Activated CD4-positive, alpha-beta T cell treated with anti-CD3 and anti-CD28 coated beads, Interleukin-2, amount 10 ng/mL, durations not matched to agents 7 days and 5 days (primary cell): ENCODE results near the gene UBE2E1. TPM values are rescaled to one million over a fixed set of nuclear protein-coding genes. Genes with fewer than 3 reads are reported as not detected.

Source experiments
- CTCF ChIA-PET: fragments of 350-600 bp; sonication (Branson Sonifier 250); formaldehyde crosslinking; loops from one replicate; lab custom pipeline; 2021; ENCODE audit warnings: antibody characterized with exemption; lab: Charles Lee
- POLR2A ChIA-PET: fragments of 350-600 bp; sonication (Branson Sonifier 250); formaldehyde crosslinking; loops from one replicate; lab custom pipeline; 2021; ENCODE audit warnings: antibody characterized with exemption; lab: Charles Lee
- DNase-seq: peaks from one replicate; pipeline ENCODE4 v3.0.0-alpha.2; 2020
- H3K27ac Mint-ChIP-seq: one replicate; pipeline ENCODE4 v1.8.0; 2021; ENCODE audit warnings: mild to moderate bottlenecking, moderate library complexity, mixed read lengths
- H3K27me3 Mint-ChIP-seq: one replicate; pipeline ENCODE4 v1.8.0; 2021; ENCODE audit warnings: mixed read lengths
- H3K36me3 Mint-ChIP-seq: one replicate; pipeline ENCODE4 v1.8.0; 2021; ENCODE audit warnings: low read depth, mixed read lengths
- H3K4me1 Mint-ChIP-seq: one replicate; pipeline ENCODE4 v1.8.0; 2021; ENCODE audit warnings: mixed read lengths
- H3K4me3 Mint-ChIP-seq: one replicate; pipeline ENCODE4 v1.8.0; 2021; ENCODE audit warnings: mild to moderate bottlenecking, moderate library complexity, mixed read lengths
- H3K9me3 Mint-ChIP-seq: one replicate; pipeline ENCODE4 v1.8.0; 2021; ENCODE audit warnings: mixed read lengths
- total RNA-seq, 2 experiments: library from RNA; stranded (reverse); gene quantifications; one replicate each; pipeline ENCODE4 v1.2.3, GENCODE V29; 2021

Gene UBE2E1
- total RNA-seq, 2 experiments from 2014 or later, result 65.5 to 66.1 TPM

DNA sequence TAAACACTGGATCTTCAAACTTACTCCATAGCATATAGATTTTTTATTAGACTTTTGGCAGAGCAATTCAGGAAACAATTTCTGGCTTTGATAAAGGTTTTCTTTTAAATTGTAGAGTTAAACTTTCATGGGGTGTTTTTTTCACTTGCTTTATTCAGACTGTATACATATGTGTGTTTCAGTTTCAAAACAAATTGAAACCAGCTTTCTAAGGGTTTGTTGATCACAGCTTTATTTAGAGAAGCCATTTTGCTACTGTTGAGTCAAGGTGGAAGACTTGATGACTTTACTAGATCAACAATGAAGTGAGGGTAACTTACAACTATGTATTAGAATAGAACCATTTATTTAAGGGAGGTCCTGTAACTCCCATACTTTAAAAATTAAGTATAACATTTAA, 6.2 kb downstream of the UBE2E1 start:
- POLR2A ChIA-PET, result interaction anchor here (2.2 kb wide), 1 partner anchor 105 kb away, joined by 6 read pairs; the partner anchor contains the start of genes NKIRAS1 and RPL15
- Mint-ChIP-seq H3K4me1 (peaks cover 65% of the 10 kb centered on the region), H3K9me3 (no peaks in the 10 kb centered on the region), H3K27ac (peak overlapping the region; percentile 96), H3K36me3 (peaks cover 54% of the 10 kb centered on the region), H3K4me3 (peak overlapping the region; percentile 83), H3K27me3 (no peaks in the 10 kb centered on the region)
- CTCF ChIA-PET, result interaction anchor here (1.2 kb wide), 1 partner anchor 20 kb away, joined by 3 read pairs; no protein-coding TSS in a partner anchor
- no peak for DNase-seq

DNA sequence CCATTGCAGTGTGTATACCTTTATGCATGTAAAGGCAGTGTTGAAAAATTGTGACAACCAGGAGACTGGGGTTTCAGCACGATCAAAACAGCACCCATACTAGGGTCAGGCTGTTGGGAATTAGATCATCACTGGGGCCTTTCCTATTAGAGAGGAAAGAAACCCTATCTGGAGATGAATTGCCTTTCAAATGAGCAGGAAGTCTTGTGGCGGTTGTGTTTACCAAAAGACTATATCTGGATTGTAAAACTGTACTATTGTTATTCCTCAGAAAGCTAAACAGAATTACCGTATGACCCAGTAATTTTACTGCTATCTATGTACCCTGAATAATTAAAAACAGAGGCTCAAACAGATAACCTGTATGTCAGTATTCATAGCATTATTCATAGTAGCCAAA, 10.1 kb downstream of the UBE2E1 start:
- ChIA-PET CTCF (no interaction called here), POLR2A (no interaction called here)
- H3K27ac Mint-ChIP-seq, result no peak overlapping the region
- H3K9me3 Mint-ChIP-seq, result no peaks in the 10 kb centered on the region
- H3K36me3 Mint-ChIP-seq, result peaks cover 42% of the 10 kb centered on the region
- no peak for DNase-seq
- H3K27me3 Mint-ChIP-seq, result no peaks in the 10 kb centered on the region
- H3K4me1 Mint-ChIP-seq, result peaks cover 35% of the 10 kb centered on the region
- H3K4me3 Mint-ChIP-seq, result no peak overlapping the region

DNA sequence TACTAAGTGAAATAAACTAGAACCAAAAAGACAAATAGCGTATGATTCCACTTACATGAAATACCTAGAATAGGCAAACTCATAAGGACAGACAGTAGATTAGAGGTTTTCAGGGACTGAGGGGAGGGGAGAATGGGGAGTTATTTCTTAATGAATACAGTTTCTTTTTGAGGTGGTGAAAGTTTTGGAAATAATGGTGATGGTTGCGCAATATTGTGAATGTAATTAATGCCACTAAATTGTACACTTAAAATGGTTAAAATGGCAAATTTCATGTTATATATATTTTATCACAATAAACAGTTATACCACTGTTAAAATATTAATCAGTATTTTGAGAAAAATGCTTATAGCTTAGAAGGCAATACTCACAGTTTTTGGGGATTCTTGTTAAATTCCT, 11.0 kb downstream of the UBE2E1 start:
- DNase-seq, result no peak
- no peak overlapping the region for H3K27ac Mint-ChIP-seq
- peaks cover 39% of the 10 kb centered on the region for H3K36me3 Mint-ChIP-seq
- ChIA-PET POLR2A (no interaction called here), CTCF (interaction anchor here (1.7 kb wide), 1 partner anchor 11 kb away, joined by 4 read pairs; no protein-coding TSS in a partner anchor)
- H3K4me3 Mint-ChIP-seq, result no peak overlapping the region
- H3K4me1 Mint-ChIP-seq, result peaks cover 33% of the 10 kb centered on the region
- H3K9me3 Mint-ChIP-seq, result no peaks in the 10 kb centered on the region
- H3K27me3 Mint-ChIP-seq, result no peaks in the 10 kb centered on the region

GRCh38 chr3:23817508-23818223, 11.9 kb downstream of the UBE2E1 start:
- Mint-ChIP-seq H3K9me3 (no peaks in the 10 kb centered on the region), H3K36me3 (peaks cover 30% of the 10 kb centered on the region), H3K4me1 (peaks cover 24% of the 10 kb centered on the region), H3K4me3 (no peak overlapping the region), H3K27ac (no peak overlapping the region), H3K27me3 (no peaks in the 10 kb centered on the region)
- no peak for DNase-seq
- CTCF ChIA-PET, result interaction anchor here (1.4 to 1.7 kb wide), 2 partner anchors 10 kb away, joined by 3 to 4 read pairs; no protein-coding TSS in a partner anchor
- POLR2A ChIA-PET, result no interaction called here

DNA sequence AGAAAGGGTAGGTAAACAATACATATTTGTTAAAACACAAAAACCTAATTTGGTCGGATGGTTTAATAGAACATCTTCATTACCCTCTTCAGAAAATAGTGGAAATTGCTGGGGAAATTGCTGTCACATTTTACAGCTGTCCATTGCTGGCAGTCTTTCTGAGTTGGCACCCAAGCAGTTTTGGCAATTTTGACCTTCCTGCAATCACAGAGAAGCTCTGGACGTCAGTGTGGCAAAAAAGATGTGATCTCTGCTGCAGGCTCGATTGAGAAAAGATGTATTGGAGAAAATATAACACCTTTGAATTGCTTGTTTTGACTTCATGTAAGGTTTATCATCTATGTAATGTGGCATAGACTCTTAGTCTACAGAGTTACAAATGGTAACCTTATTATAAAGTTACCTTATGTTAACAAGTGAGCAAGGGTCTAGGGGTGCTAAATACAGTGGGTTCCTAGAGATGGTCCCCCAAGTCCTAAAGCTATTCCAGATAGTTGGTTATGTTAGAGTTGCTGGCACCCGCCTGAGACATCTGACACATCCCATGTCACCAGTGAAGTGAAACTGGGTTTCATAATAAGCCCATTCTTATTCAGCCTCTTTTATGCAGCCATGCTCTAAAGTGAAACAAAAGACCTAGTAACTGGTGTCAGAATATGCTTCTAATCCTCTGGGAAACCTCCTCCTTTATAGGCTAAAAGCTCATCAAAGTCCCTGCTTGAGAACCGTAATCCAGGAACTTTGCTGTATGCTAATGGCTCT, 14.0 kb downstream of the UBE2E1 start:
- H3K4me1 Mint-ChIP-seq, result peaks cover 19% of the 10 kb centered on the region
- H3K27ac Mint-ChIP-seq, result no peak overlapping the region
- peaks cover 24% of the 10 kb centered on the region for H3K36me3 Mint-ChIP-seq
- ChIA-PET CTCF (no interaction called here), POLR2A (no interaction called here)
- H3K4me3 Mint-ChIP-seq, result no peak overlapping the region
- H3K27me3 Mint-ChIP-seq, result no peaks in the 10 kb centered on the region
- DNase-seq, result no peak
- H3K9me3 Mint-ChIP-seq, result no peaks in the 10 kb centered on the region

GRCh38 chr3:23820888-23821287, 15.1 kb downstream of the UBE2E1 start:
- DNase-seq, result no peak
- no peaks in the 10 kb centered on the region for H3K9me3 Mint-ChIP-seq
- H3K27ac Mint-ChIP-seq, result no peak overlapping the region
- peaks cover 19% of the 10 kb centered on the region for H3K36me3 Mint-ChIP-seq
- no peak overlapping the region for H3K4me3 Mint-ChIP-seq
- H3K27me3 Mint-ChIP-seq, result no peaks in the 10 kb centered on the region
- ChIA-PET POLR2A (no interaction called here), CTCF (no interaction called here)
- peaks cover 12% of the 10 kb centered on the region for H3K4me1 Mint-ChIP-seq

GRCh38 chr3:23821858-23822257, 16.1 kb downstream of the UBE2E1 start:
- ChIA-PET POLR2A (no interaction called here), CTCF (no interaction called here)
- no peak overlapping the region for H3K4me3 Mint-ChIP-seq
- no peak overlapping the region for H3K27ac Mint-ChIP-seq
- DNase-seq, result no peak
- H3K36me3 Mint-ChIP-seq, result peaks cover 18% of the 10 kb centered on the region
- H3K27me3 Mint-ChIP-seq, result no peaks in the 10 kb centered on the region
- H3K4me1 Mint-ChIP-seq, result peaks cover 14% of the 10 kb centered on the region
- no peaks in the 10 kb centered on the region for H3K9me3 Mint-ChIP-seq

DNA sequence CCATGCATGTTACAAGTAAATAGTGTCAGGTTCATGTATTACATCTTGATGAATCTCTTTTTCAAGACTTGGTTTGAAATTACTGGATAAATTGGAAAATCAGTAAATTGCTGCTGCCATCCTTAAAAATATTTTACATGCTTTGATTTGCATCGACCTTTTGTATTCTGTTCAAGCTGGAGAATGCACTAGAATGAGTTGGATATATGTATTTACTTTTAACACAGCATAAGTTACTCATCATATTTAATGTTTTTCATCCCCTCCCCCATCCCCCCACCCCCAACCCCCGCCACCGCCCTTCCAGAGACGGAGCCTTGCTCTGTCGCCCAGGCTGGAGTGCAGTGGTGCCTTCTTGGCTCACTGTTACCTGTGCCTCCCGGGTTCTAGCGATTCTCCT, 16.8 kb downstream of the UBE2E1 start:
- no peak overlapping the region for H3K27ac Mint-ChIP-seq

GRCh38 chr3:23823620-23824019, 17.9 kb downstream of the UBE2E1 start:
- peaks cover 11% of the 10 kb centered on the region for H3K36me3 Mint-ChIP-seq
- no peak overlapping the region for H3K27ac Mint-ChIP-seq
- peaks cover 11% of the 10 kb centered on the region for H3K4me1 Mint-ChIP-seq
- ChIA-PET CTCF (no interaction called here), POLR2A (no interaction called here)
- no peak overlapping the region for H3K4me3 Mint-ChIP-seq
- no peak for DNase-seq
- H3K9me3 Mint-ChIP-seq, result no peaks in the 10 kb centered on the region
- no peaks in the 10 kb centered on the region for H3K27me3 Mint-ChIP-seq

More for the DNA sequence above, 16.8 kb downstream of the UBE2E1 start:
- H3K4me1 Mint-ChIP-seq, result peaks cover 13% of the 10 kb centered on the region
- peaks cover 17% of the 10 kb centered on the region for H3K36me3 Mint-ChIP-seq
- CTCF ChIA-PET, result no interaction called here
- POLR2A ChIA-PET, result no interaction called here
- no peaks in the 10 kb centered on the region for H3K27me3 Mint-ChIP-seq
- no peaks in the 10 kb centered on the region for H3K9me3 Mint-ChIP-seq
- no peak for DNase-seq
- H3K4me3 Mint-ChIP-seq, result no peak overlapping the region

- Mint-ChIP-seq H3K36me3 (peaks cover 9% of the 10 kb centered on the region), H3K27ac (no peak overlapping the region), H3K4me3 (no peak overlapping the region), H3K4me1 (peaks cover 17% of the 10 kb centered on the region), H3K9me3 (no peaks in the 10 kb centered on the region), H3K27me3 (no peaks in the 10 kb centered on the region)
- ChIA-PET POLR2A (no interaction called here), CTCF (no interaction called here)
- DNase-seq, result no peak
Measured at GRCh38 chr3:23824699-23825444, 19.1 kb downstream of the UBE2E1 start.

DNA sequence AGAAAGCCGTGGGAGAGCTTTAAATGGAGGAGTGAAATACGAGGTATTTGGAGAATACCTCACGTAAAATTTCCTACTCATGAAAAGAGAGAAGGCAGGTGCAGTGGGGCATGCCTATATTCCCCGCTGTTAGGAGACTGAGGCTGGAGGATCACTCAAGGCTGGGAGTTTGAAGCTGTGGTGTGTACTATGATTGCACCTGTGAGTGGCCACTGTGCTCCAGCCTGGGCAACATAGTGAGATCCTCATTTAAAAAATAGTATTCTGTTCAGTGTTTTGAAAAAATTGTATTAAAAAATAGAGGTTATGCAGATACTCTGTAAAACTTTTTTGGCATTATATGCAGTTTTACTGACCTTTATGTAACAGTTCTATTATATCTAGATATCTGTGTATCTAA, 20.0 kb downstream of the UBE2E1 start:
- POLR2A ChIA-PET, result no interaction called here
- CTCF ChIA-PET, result no interaction called here
- Mint-ChIP-seq H3K9me3 (no peaks in the 10 kb centered on the region), H3K4me1 (peaks cover 26% of the 10 kb centered on the region), H3K27me3 (no peaks in the 10 kb centered on the region), H3K27ac (no peak overlapping the region), H3K4me3 (no peak overlapping the region), H3K36me3 (peaks cover 8% of the 10 kb centered on the region)
- DNase-seq, result no peak

GRCh38 chr3:23826382-23827064, 20.8 kb downstream of the UBE2E1 start:
- Mint-ChIP-seq H3K9me3 (no peaks in the 10 kb centered on the region), H3K36me3 (peaks cover 6% of the 10 kb centered on the region), H3K27ac (no peak overlapping the region), H3K27me3 (no peaks in the 10 kb centered on the region), H3K4me3 (no peak overlapping the region), H3K4me1 (peaks cover 24% of the 10 kb centered on the region)
- ChIA-PET POLR2A (no interaction called here), CTCF (interaction anchor here (1.3 kb wide), 1 partner anchor 11 kb away, joined by 3 read pairs; no protein-coding TSS in a partner anchor)
- DNase-seq, result no peak
